ENCODE measurements around the gene JAM3.

Gene JAM3

DNA sequence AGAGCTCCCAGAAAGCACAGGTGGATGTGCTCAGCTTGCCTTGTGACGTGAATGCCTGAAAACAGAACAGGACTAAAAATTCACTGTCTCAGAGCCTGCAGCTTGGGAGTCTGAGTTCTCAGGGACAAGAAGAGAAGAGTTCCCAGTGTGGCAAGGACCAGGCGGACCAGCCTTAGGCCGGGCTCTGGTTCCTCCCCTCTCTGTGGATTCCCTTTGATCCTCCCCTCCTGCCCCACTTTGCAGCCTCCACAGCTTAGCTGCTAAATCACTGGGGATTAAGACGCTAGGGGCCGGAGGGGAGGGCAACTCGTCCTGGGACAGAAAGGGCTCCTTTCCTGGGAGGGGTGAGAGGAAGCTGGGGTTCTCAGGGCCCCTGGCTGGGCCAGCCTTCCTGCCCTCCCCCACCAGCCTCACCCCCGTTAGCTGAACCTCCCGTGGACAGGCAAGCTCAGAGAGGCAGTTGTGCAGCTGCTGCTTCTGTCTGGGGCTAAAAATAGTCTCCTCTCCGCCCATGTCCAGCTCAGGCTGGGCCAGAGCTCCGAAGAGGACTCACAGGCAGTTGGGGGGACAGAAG lies 29.9 kb upstream of the JAM3 start:
- in situ Hi-C loops (cut with HindIII; ENCODE audit: low sequenced_read_pairs), result no loop called here

DNA sequence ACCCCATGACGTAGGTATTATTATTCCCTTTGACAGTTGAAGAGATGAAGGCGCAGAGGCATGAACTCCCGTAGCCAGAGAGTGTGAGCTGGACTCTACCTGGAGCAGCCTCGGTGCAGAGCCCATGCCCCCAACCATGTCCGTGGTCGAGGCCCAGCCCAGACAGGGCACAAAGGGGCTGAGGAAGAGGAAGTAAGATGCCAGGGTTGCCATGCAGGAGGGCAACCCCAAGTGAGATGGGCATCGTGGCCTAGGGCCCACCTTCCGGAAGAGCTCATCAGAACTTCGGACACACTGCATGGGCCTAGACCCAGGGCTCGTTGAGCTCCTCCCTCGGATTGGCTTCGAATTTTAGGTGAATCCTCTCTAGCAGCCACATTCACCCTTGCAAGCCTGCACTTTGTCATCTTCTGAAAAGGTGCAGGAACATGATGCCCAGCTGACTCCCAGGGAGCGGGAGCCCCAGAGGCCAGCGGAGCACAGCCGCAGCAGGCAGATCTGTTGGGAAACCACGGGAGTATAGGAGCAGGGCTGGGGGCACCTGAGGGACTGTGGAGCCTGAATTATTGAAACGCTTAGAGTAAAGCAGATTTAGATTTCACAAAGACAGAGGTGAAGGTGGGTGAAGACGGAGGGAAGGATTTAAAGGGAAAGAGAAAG lies 29.0 kb upstream of the JAM3 start:
- in situ Hi-C loops (cut with HindIII; ENCODE audit: low sequenced_read_pairs), result no loop called here

DNA sequence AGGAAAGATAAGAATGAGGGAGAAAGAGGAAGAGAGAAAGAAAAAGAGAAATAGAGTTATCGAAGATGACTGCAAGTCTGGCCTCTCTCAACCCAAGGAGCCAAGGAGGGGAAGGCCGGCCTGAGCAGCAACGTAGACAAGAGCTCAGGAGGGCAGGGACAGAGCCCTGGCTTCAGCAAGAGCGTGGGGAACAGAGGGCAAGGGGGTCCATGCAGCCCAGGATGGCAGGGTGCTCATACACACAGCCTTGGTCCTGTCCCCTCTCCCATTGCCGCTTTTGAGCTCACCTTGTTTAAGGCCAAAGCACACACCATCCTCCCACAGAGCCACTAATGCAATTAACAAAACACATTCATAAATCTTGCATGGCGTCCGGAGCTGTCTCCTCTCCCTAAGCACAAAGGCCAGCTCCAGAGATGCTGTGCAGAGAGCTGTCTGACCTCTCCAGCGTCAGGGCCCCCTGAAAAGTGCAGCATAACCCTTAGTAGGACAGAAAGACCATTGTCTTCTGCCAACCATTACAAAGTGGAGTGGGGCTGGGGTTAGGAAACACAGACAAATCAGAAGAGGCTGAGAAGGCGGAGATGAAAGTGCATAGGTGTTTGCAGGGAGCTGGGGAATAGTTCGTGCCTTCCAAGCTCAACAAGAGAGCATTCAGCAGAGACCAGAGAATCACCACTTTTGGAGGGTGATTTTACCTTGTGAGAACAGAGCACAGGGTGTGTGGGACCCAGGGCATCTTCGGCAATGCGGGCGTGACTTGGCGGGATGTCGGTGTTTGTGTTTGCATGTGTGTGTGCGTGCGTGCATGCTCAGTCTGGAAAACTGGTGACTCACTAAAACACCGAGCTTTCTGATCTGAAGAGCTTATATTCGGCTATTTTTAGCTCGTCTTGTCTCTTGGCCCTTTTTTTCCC lies 28.2 kb upstream of the JAM3 start:
- in situ Hi-C loops (cut with HindIII; ENCODE audit: low sequenced_read_pairs), result no loop called here

DNA sequence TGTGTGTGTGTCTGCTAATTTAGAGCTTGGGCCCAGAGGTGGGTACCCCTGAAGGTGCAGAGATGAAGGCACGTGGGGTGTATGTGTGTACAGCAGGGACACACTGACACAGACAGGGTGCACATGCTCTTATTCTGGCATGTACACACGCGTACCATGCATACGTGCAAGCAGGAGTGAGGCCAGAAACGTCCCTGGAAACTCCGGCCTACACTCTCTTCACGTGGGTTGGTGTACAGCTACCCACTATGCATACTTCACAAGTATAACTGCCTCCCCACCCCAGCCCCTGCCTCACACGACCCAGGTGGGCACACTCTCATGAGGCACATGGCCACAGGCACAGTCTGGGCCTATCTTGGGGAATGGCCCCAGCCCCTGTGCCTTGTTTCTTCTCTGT lies 27.5 kb upstream of the JAM3 start:
- in situ Hi-C loops (cut with HindIII; ENCODE audit: low sequenced_read_pairs), result no loop called here

DNA sequence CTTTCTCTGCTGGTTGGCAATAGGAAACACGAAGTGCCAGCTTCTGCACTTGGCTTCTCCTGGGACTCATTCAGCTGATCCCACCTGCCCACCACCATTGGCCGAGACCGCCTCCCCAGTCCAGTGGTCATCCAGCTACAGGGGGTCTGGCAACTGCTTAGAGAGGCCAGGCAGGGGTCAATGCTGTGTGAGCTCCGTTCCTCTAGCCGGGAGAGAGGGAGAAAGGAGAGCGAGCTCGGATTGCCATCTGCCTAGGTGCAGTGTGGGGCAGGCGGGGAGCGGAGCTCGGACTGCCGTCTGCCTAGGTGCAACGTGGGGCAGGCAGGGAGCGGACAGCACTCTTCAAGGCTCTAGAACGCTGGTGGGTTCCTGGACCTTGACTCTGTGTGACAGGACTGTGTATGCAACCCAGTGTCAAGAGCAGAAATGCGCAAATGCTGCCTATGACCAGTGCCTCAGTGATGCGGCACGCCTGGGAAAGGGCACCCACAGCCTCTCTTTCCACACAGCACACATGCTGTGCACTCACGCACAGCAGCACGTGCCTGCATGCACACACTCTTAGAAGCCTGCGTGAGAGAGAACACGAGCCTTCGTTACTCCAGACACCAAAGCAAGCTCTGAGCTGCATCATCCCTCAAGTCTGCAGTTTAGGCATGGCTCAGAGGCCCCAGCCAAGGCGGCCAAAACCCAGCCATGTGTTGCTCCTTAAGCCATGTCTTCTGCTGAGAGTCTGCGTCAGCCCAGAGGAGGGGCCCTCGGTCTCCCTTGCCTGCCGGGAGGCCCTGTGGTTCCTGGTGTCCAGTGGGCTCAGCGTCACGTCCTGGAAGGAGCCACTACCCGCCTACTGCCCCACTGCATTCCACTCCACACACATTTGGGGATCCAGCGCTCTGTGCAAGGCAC lies 26.8 kb upstream of the JAM3 start:
- in situ Hi-C loops (cut with HindIII; ENCODE audit: low sequenced_read_pairs), result no loop called here

DNA sequence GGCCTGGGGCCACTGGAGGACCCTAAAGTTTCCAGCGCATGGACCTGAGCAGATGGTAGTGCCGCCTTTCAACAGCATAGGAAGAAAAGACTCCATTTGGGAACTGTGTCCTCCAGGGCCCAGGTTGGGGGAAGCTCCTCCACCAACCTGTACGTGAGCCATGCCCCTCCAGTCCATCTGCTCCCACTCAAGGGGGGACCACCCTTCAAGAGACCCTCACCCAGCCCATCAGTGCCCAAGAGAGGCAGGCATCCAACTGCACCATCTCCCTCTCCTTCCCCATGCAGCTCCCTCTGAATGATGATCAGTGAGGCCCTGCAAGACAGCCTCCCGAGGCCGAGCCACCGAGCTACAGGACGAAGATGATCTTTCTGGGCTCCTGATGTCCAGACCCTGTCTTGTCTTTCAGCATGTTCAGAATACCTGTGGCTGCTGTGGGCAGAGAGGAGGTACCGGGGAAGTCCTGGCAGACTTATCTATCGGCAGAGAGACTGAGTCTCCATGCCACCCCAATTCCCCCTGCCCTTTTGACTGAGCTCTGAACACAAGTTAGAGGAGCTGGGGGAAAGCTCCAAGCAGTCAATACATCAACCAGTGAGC lies 25.0 kb upstream of the JAM3 start:
- in situ Hi-C loops (cut with HindIII; ENCODE audit: low sequenced_read_pairs), result no loop called here

DNA sequence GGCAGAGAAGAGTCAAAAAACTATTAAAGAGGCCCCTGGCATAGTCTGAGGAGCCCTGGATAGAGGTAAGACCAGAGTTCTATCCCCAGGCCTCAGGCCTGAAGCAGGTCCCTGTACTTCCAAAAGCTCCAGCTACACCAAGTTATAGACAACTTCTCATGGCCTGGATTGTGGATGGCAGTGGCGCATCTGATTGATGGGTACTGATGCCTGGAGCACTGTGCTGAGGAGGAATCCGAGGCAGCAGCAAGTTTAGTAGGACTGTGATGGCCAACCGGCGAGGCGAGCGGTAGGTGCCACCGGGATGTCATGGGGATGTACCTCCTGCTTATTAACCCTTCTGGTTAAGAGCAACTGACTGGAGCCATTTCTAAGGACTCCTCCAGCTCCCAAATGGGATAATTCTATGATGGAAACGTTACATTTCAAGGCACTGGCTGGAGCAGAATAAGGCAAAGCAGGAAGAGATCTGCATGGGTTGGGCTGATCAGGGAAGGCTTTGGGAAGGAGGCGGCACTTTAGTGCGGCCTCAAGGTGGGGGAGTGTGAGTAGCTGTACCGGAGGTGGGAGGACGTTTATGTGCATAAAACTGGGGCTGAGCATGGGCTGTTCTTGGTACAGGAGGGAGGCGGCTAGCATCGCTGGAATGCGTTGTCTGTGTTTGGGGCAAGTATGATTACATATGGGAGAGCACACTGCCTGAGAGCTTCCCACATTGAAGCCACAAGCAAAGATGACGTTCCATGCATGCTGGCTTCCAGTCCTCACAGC lies 24.2 kb upstream of the JAM3 start:
- in situ Hi-C loops (cut with HindIII; ENCODE audit: low sequenced_read_pairs), result loop anchor here (5.0 kb wide), 1 partner anchor 87 kb away; the partner anchor contains the start of gene IGSF9B

DNA sequence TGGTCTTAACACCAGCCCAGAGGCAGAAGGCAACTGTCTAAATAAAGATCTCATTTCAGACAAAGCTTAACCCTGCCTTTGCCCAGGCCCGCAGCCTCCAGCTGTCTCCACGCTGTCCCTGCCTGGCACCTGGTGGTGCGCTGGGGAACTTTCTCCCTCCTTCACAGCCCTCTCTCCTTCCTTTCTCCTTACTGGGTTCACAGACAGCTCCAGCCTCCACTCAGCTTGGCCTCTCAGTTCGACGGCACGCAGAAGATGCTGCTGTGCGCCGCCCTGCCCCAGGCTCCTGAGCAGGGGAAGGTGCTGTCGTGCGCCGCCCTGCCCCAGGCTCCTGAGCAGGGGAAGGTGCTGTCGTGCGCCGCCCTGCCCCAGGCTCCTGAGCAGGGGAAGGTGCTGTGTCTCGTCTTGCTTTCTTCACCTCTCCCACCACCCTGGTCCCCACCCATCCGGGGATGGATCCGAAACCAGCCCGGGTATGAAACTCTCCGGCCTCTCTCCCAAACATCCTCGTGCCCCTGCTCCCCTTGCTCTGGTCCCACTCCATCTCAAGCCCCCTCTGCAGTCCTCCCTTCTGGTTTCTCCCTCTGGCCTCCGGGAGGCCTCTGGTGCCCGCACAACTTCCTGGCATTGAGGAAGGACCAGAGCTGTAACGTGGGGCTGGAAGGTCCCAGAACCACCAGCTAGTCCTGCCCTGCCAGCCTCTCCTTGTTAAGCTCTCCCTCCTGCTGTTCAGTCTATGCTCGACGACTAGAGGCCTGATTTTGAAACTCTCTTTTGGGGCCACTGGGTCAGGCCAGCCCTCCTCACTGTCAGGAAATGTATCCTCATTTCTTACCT lies 22.9 kb upstream of the JAM3 start:
- in situ Hi-C loops (cut with HindIII; ENCODE audit: low sequenced_read_pairs), result loop anchor here (5.0 kb wide), 1 partner anchor 89 kb away; the partner anchor contains the start of gene IGSF9B

DNA sequence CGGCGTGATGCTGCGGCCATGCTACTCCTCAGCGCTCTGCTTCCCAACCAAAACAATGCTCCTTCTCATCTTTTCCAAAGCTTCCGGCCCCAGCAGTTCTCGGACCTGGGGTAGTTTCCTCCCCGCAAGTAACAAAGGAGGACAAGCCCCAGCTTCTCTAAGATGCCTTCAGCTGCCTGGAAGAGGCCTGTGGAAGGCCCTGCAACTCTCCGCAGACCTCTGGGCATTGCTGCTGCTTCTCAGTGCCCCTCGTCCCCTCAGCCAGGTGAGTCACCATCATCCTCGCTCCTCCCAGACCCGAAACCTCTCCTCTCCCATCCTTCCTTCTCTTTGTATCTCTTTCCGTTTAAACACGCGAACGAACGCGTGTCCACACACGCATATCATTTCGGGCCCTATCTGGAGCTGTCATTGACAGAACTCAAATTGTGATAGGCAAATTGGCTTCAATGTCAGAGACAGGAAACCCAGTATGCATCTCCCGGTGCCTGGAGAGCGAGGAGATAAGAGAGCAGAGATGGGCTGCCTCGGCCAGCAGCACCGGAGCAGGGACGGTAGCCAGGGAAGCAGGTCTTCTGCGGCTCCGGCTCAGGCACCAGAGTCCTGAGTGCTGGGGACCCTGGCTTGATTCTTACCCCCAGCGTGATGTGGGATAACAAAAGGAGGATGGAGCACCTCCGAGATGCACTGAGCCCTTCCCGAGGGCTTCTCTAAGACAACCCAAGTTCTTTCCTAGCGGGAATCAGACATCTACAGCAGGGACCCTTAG lies 22.0 kb upstream of the JAM3 start:
- in situ Hi-C loops (cut with HindIII; ENCODE audit: low sequenced_read_pairs), result loop anchor here (5.0 kb wide), 1 partner anchor 90 kb away; the partner anchor contains the start of gene IGSF9B

DNA sequence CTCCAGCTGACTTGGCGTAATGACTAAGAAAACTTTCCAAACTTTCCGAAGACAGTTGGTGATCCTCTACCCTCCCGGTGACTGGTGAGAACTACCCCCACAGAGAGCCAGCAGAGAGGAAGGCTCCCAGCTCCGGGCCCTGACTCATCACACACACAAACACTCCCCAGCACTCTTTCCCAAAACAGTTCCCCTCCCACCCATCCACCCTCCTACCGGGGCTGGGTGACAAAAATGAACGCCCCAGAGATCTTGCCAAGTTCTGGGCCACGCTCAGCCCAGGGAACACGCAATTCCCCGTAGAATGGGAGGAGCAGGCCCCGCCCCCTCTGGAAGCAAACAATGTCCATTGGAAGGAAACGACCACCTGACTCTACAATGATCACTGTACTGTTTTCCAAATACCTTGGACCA lies 21.3 kb upstream of the JAM3 start:
- in situ Hi-C loops (cut with HindIII; ENCODE audit: low sequenced_read_pairs), result loop anchor here (5.0 kb wide), 1 partner anchor 90 kb away; the partner anchor contains the start of gene IGSF9B

DNA sequence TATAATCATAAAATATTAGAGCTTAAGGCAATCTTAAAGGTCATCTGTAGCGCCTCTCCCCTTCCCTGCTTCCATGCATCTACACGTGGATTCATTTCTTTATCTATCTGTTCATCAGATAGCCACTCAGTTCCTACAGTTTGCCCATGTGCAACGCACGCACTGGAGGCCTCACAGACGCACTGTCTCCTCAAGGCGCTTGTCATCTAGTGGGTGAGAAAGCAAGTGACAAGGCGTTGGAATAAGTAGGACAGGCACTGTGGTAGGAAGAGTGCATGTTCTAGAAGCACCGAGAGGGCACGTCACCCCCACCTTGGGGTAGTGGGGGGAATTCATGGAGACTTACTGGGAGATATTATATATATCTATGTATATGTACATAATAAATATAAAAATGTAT lies 20.8 kb upstream of the JAM3 start:
- in situ Hi-C loops (cut with HindIII; ENCODE audit: low sequenced_read_pairs), result loop anchor here (5.0 kb wide), 1 partner anchor 91 kb away; the partner anchor contains the start of gene IGSF9B

DNA sequence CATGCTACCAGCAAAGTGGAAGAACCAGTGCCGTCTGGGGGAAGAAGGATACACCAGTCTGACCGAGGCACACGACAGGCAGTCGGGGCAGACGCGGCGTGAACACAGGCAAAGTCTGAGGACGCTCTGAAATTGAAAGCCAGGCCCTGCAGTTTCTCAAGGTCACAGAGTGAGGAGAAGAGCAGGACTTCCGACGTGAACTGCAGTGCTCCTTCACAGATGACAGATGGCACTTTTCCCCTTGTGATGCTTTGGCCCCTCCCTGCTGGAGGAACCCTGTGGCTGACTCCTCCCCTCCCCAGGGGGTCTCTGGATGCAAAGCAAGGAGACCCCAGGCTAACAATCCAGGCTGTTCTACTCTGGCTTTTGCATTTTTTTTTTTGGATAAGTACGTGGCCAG lies 19.6 kb upstream of the JAM3 start:
- in situ Hi-C loops (cut with HindIII; ENCODE audit: low sequenced_read_pairs), result loop anchor here (5.0 kb wide), 1 partner anchor 92 kb away; the partner anchor contains the start of gene IGSF9B

DNA sequence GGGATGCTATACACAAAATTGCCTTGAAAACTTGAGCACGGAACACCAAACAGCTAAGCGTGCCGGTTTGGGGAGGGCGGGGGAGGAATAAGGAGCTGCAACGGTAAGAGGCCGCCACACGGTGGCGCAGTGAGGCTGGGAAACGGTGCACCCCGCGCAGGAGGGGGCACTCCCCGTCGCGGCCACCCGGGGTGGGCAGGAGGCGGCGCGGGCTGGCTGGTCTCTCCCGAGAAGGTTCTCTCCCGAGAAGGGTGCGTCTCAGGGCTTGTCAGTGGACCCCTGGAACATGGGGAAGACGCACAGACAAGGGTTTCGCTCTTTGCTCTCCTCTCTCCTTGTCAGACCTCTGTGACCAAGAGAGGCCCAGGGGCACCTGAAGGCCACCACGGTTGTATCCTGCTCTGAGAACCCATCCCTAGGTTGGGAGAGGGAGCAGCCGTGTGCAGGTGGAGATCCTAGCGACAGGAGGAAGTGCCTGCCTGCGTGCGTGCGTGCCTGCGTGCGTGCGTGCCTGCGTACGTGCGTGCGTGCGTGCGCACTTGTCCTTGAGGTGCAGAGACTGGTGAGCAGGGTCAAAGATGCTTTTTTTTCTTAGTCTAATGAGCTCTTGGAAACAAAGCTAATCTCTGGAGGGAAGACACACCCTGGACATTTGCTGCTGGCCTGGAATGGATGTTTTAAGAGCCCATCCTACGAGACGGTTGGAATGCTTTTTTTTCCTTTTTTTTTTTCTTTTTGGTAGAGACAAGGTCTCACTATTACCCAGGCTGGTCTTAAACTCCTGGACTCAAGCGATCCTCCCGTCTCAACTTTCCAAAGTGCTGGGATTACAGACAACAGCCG lies 18.1 kb upstream of the JAM3 start:
- in situ Hi-C loops (cut with HindIII; ENCODE audit: low sequenced_read_pairs), result loop anchor here (10.0 kb wide), 1 partner anchor 94 kb away; no protein-coding TSS in a partner anchor

DNA sequence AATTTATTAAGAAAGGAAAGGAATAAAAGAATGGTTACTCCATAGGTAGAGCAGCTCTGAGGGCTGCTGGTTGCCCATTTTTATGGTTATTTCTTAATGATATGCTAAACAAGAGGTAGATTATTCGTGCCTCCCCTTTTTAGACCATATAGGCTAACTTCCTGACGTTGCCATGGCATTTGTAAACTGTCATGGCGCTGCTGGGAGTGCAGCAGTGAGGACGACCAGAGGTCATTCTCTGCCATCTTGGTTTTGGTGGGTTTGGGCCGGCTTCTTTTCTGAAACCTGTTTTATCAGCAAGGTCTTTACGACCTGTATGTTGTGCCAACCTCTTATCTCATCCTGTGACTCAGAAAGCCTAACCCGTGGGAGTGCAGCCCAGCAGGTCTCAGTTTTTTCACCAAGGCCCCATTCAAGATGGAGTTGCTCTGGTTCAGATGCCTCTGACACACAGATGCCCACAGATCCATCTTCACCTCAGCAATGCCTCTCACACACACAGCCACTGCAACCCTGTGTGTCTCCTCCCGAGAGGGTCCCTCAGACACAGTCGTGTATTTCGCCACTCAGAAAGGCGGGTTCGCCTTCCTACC lies 16.4 kb upstream of the JAM3 start:
- in situ Hi-C loops (cut with HindIII; ENCODE audit: low sequenced_read_pairs), result loop anchor here (10.0 kb wide), 1 partner anchor 92 kb away; no protein-coding TSS in a partner anchor

DNA sequence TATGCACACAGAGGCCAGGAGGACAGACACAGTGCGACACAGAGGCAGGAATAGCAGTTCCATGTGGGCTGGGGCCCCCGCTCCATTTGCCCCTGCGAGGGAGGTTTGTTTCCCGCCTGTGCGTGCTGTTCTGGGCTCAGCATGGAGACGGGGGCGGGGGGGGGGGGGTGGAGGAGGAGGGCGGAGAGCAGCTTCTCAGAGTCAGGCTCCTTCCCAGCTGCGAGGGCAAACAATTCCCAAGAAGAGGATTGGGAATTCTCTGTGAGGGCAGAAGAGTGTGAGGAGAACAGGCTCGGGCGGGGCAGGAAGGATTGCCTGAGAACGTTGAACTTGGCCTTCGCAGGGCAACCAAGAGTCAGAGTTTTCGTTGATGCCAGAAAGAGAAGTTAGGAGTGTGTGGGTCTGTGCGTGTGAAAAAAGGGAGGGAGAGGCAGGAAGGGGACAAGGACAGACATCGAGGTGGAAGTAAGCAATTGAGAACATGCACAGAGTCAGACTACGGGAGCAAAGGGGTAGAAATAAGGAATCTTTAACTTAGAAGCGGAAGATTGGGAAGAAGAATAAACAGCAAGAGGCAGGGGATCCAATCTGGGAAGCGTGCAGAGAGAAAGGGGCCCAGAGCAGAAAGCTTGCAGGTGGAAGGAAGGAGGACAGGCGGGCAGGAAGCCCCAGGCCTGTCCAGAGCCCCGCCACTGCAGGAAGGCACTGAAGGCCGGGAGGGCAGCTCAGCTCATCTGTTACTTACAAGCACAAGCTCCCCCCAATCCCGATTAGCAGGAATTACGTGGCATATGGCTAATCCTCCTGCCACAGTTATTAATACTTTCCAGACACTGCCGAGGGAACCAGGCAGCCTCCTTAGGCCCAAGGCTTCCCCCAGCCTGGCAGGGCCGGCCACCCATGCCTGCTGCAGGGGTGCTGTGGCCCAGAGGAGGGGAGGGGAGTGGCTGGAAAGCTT lies 15.6 kb upstream of the JAM3 start:
- in situ Hi-C loops (cut with HindIII; ENCODE audit: low sequenced_read_pairs), result loop anchor here (10.0 kb wide), 1 partner anchor 92 kb away; no protein-coding TSS in a partner anchor

Measured in endothelial cell of hepatic sinusoid (primary cell).